Activated B cell treated with CpG ODN at 0.5 μM for 24 hours (primary cell): ENCODE measurements around the gene MOB3A. TPM values are rescaled to one million over a fixed set of nuclear protein-coding genes. Genes with fewer than 3 reads are reported as not detected.

Experiments used
- ATAC-seq: fragments of 200-7000 bp; cut with Tn5 transposase; one replicate; pipeline ENCODE4 v1.10.0; 2021; ENCODE audit warnings: low read depth, mild to moderate bottlenecking, moderate library complexity
- CTCF ChIA-PET: fragments of 350-600 bp; sonication (Branson Sonifier 250); formaldehyde crosslinking; loops from one replicate; lab custom pipeline; 2021; ENCODE audit warnings: antibody characterized with exemption; lab: Charles Lee
- POLR2A ChIA-PET: fragments of 350-600 bp; sonication (Branson Sonifier 250); formaldehyde crosslinking; loops from one replicate; lab custom pipeline; 2021; ENCODE audit warnings: antibody characterized with exemption; lab: Charles Lee
- DNase-seq: peaks from one replicate; pipeline ENCODE4 v3.0.0; 2022
- H3K27ac Mint-ChIP-seq: one replicate; pipeline ENCODE4 v1.8.0; 2020; ENCODE audit warnings: mixed read lengths
- H3K27me3 Mint-ChIP-seq: one replicate; pipeline ENCODE4 v1.8.0; 2021; ENCODE audit warnings: mixed read lengths
- H3K36me3 Mint-ChIP-seq: one replicate; pipeline ENCODE4 v1.8.0; 2021; ENCODE audit warnings: low read depth, mixed read lengths
- H3K4me1 Mint-ChIP-seq: one replicate; pipeline ENCODE4 v1.8.0; 2021; ENCODE audit warnings: mixed read lengths
- H3K4me3 Mint-ChIP-seq: one replicate; pipeline ENCODE4 v1.8.0; 2020; ENCODE audit warnings: mild to moderate bottlenecking, mixed read lengths
- H3K9me3 Mint-ChIP-seq: one replicate; pipeline ENCODE4 v1.8.0; 2020; ENCODE audit warnings: mixed read lengths
- CTCF ChIP-seq: fragments of 200-600 bp; IDR thresholded peaks from one replicate; pipeline ENCODE4 v1.8.0; 2022; ENCODE audit warnings: antibody characterized with exemption, mild to moderate bottlenecking
- intact Hi-C: fragments of 100-400 bp; cut with micrococcal nuclease; formaldehyde crosslinking; loops from one replicate; pipeline ENCODE4 v1.15.1; 2024
- total RNA-seq: library from RNA; stranded (reverse); gene quantifications from 2 replicates; pipeline ENCODE4 v1.2.3, GENCODE V29; 2022

Gene MOB3A
- total RNA-seq, 1 donor from 2014 or later = 189 TPM

DNA sequence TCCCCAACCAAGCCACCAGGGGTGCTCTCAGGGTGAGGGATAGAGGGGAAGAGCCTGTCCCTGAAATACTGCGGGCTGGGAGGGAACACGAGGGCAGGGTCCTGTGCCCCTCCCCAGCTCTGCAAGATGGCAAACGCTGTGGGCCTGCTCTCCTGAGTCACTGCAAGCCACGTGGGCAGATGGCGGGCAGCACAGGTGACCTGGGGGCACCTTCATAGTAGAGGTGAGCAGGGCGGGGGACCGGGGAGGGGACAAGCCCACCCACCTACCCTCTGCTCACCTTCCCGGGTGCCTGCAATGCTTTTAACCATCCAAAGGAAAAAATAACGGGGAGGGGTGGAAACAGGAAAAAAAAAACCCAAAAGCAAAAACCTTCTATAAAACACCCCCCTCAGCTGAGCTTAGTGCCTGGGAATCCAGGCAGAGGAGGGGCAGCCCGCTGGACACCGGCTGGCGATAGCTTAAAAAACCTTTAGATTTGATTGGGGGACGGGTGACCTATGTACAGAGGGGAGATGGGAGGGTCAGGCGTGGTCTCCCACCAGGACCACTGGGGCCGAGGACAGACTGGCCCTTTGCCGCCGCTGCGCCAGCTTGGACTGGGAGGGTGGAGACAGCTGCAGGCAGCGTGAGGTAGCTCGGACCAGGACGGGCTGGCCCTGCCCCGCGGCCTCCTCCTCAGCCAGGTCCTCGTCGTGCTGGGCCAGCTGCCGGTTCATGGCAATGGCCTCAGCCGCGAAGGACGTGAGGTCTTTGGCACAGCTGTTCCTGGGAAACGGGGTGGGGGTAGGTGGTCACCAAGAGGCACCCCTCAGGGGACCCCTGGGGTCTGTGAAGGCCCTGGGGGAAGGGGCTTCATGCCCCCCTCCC, 56.8 kb downstream of the MOB3A start:
- CTCF ChIA-PET = interaction anchor here (1.0 kb wide), 1 partner anchor 109 kb away, joined by 3 read pairs; no protein-coding TSS in a partner anchor
- Mint-ChIP-seq H3K27ac (peak overlapping the region; percentile 46), H3K4me1 (peaks cover 58% of the 10 kb centered on the region), H3K36me3 (peaks cover 50% of the 10 kb centered on the region), H3K4me3 (no peak overlapping the region), H3K9me3 (peaks cover 3% of the 10 kb centered on the region), H3K27me3 (no peaks in the 10 kb centered on the region)
- ATAC-seq (no peak), DNase-seq (peak; percentile 25)
- intact Hi-C loops = no loop called here
- POLR2A ChIA-PET = interaction anchor here (0.6 to 59.1 kb wide), 12 partner anchors 9 to 786 kb away, joined by 3 to 2723 read pairs (median 4); partner anchors contain the start of genes IZUMO4, MKNK2 and MOB3A
- TF ChIP-seq CTCF = no peak

DNA sequence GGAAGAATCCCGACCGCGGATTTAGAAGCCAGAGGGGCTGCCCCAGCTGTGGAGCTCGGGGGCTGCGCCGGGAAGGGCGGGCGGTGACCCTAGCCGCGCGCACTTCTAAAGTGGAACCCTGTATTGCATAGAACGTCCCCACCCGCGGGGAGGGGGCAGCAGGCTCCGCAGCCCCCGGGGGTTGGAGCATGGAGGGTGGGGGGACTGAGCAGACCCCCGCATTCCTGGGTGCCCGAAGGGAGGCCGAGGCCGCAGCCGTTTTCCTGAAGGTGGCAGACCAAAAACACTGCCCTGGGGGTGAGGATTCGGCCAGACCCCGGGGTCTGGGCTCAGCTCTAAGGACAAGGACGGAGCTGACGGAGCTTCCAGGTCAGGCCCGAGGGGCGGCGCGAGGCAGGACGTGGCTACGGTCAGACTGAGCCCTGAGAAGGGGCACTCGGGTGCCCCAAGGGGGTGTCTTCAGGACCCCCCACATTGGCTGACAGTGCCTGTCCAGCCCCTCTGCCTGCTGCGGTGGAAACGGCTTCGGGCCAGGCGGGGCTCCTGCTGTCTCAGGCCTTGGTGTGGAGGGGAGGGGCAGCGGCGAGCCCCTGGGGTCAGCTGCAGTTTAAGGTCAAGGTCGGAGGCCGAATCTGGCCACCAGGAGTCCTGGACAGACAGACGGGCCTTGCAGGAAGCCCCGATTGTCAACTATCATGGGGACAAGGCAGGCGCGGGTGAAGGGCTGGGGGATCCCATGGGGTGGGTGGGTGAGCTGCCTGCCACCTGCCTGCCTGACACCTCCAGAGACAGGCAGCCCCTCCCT, 57.6 kb downstream of the MOB3A start:
- no peak for TF ChIP-seq CTCF
- Mint-ChIP-seq H3K36me3 (peaks cover 42% of the 10 kb centered on the region), H3K9me3 (peaks cover 3% of the 10 kb centered on the region), H3K27me3 (no peaks in the 10 kb centered on the region), H3K4me1 (peaks cover 49% of the 10 kb centered on the region), H3K27ac (peak overlapping the region; percentile 46), H3K4me3 (no peak overlapping the region)
- ChIA-PET POLR2A (interaction anchor here (0.6 to 59.1 kb wide), 10 partner anchors 8 to 785 kb away, joined by 3 to 2723 read pairs (median 6); partner anchors contain the start of genes IZUMO4, MKNK2 and MOB3A), CTCF (no interaction called here)
- no peak for DNase-seq
- intact Hi-C loops = no loop called here
- no peak for ATAC-seq

- intact Hi-C loops = no loop called here
- ATAC-seq (no peak), DNase-seq (no peak)
- peaks cover 47% of the 10 kb centered on the region for H3K4me1 Mint-ChIP-seq
- CTCF ChIA-PET = no interaction called here
- H3K27me3 Mint-ChIP-seq = no peaks in the 10 kb centered on the region
- POLR2A ChIA-PET = interaction anchor here (0.6 to 59.1 kb wide), 11 partner anchors 9 to 522 kb away, joined by 3 to 2723 read pairs (median 5); partner anchors contain the start of genes BTBD2, IZUMO4, MKNK2 and MOB3A
- H3K9me3 Mint-ChIP-seq = peaks cover 3% of the 10 kb centered on the region
- H3K27ac Mint-ChIP-seq = peak overlapping the region; percentile 41
- no peak overlapping the region for H3K4me3 Mint-ChIP-seq
- peaks cover 36% of the 10 kb centered on the region for H3K36me3 Mint-ChIP-seq
- no peak for TF ChIP-seq CTCF
These were observed 58.4 kb downstream of the MOB3A start for GRCh38 chr19:2037651-2038255.

DNA sequence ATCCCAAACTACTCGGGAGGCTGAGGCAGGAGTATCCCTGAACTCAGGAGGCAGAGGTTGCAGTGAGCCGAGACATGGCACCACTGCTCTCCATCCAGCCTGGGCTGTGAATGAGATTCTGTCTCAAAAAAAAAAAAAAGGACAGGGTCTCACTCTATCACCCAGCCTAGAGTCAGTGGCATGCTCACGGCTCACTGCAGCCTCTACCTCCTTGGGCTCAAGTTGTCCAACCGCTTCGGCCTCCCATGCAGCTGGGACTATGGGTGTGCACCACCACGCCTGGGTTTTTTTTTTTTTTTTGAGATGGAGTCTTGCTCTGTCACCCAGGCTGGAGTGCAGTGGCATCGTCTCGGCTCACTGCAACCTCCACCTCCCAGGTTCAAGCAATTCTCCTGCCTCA, 59.7 kb downstream of the MOB3A start:
- ChIA-PET CTCF (no interaction called here), POLR2A (interaction anchor here (0.7 to 59.1 kb wide), 7 partner anchors 17 to 1525 kb away, joined by 3 to 2723 read pairs (median 4); partner anchors contain the start of genes BTBD2, IZUMO4, MKNK2 and MOB3A)
- no peak overlapping the region for H3K27ac Mint-ChIP-seq
- no peak for DNase-seq
- no peak for TF ChIP-seq CTCF
- no peaks in the 10 kb centered on the region for H3K27me3 Mint-ChIP-seq
- peaks cover 30% of the 10 kb centered on the region for H3K36me3 Mint-ChIP-seq
- no peak for ATAC-seq
- H3K9me3 Mint-ChIP-seq = peaks cover 3% of the 10 kb centered on the region
- intact Hi-C loops = no loop called here
- H3K4me1 Mint-ChIP-seq = peaks cover 50% of the 10 kb centered on the region
- no peak overlapping the region for H3K4me3 Mint-ChIP-seq
